Neural cell (in vitro differentiated cells): ENCODE measurements around the gene KCTD2. TPM values are rescaled to one million over a fixed set of nuclear protein-coding genes. Genes with fewer than 3 reads are reported as not detected.

Source experiments
- H2AFZ ChIP-seq: fragments of 200-600, 300-800 bp; sonication (generic), shearing (Covaris generic); 2 replicates; pipeline ENCODE4 v1.6.0; 2014; ENCODE audit warnings: low read depth, mild to moderate bottlenecking, antibody characterized with exemption, low read length, moderate library complexity
- H3F3A ChIP-seq: fragments of 200-600 bp; shearing (Covaris generic); 2 replicates; pipeline ENCODE4 v1.6.1; 2016; ENCODE audit warnings: mild to moderate bottlenecking, moderate library complexity, mixed read lengths, antibody characterized with exemption, low read length; ENCODE audit not compliant: insufficient read depth, poor library complexity, severe bottlenecking
- H3K27ac ChIP-seq: fragments of 200-600, 300-800 bp; sonication (generic), shearing (Covaris generic); 2 replicates; pipeline ENCODE4 v1.5.1; 2014; ENCODE audit warnings: mild to moderate bottlenecking, low read length, moderate library complexity
- H3K27me3 ChIP-seq: fragments of 300-800, 200-600 bp; sonication (generic), shearing (Covaris generic); 2 replicates; pipeline ENCODE4 v1.6.0; 2014; ENCODE audit warnings: mild to moderate bottlenecking, low read depth, low read length, moderate library complexity; ENCODE audit not compliant: insufficient read depth
- H3K36me3 ChIP-seq: fragments of 300-800, 200-600 bp; sonication (generic), shearing (Covaris generic); 2 replicates; pipeline ENCODE4 v1.5.1; 2014; ENCODE audit warnings: mild to moderate bottlenecking, antibody characterized with exemption, low read length, moderate library complexity; ENCODE audit not compliant: insufficient read depth
- H3K4me2 ChIP-seq: fragments of 300-800, 200-600 bp; sonication (generic), shearing (Covaris generic); 2 replicates; pipeline ENCODE4 v1.6.0; 2014; ENCODE audit warnings: mild to moderate bottlenecking, low read length
- H3K4me3 ChIP-seq: fragments of 300-800, 200-600 bp; sonication (generic), shearing (Covaris generic); 2 replicates; pipeline ENCODE4 v1.5.1; 2014; ENCODE audit warnings: mild to moderate bottlenecking, low read length, moderate library complexity
- H3K79me2 ChIP-seq: fragments of 200-600 bp; shearing (Covaris generic); replicated peaks from 2 replicates; pipeline ENCODE4 v1.6.0; 2014; ENCODE audit warnings: mild to moderate bottlenecking, low read length, moderate library complexity; ENCODE audit not compliant: insufficient read depth
- H3K9ac ChIP-seq: fragments of 300-800, 200-600 bp; sonication (generic), shearing (Covaris generic); 2 replicates; pipeline ENCODE4 v1.6.1; 2016; ENCODE audit warnings: mild to moderate bottlenecking, low read length, mixed read lengths
- H3K9me2 ChIP-seq: fragments of 200-600 bp; shearing (Covaris generic); 2 replicates; pipeline ENCODE4 v1.6.1; 2016; ENCODE audit warnings: mild to moderate bottlenecking, low read length, mixed read lengths; ENCODE audit not compliant: insufficient read depth
- H3K9me3 ChIP-seq: fragments of 200-600, 300-800 bp; sonication (generic), shearing (Covaris generic); 2 replicates; pipeline ENCODE4 v1.6.1; 2016; ENCODE audit warnings: mild to moderate bottlenecking, mixed run types, low read length, moderate library complexity, mixed read lengths
- H4K20me1 ChIP-seq: fragments of 200-600 bp; shearing (Covaris generic); 2 replicates; pipeline ENCODE4 v1.6.1; 2016; ENCODE audit warnings: mild to moderate bottlenecking, mixed run types; ENCODE audit not compliant: insufficient read depth
- EP300 ChIP-seq: fragments of 450-650 bp; conservative IDR thresholded peaks from 2 replicates; pipeline ENCODE4 v1.6.1; 2014; ENCODE audit warnings: antibody characterized with exemption, mild to moderate bottlenecking, moderate library complexity; ENCODE audit not compliant: poor library complexity, severe bottlenecking
- EZH2 ChIP-seq: fragments of 200-600, 300-800 bp; shearing (Covaris generic), sonication (generic); IDR thresholded peaks from 2 replicates; pipeline ENCODE4 v1.6.1; 2014; ENCODE audit warnings: antibody characterized with exemption, low read length, borderline replicate concordance, mild to moderate bottlenecking; ENCODE audit not compliant: insufficient read depth, poor library complexity, severe bottlenecking
- RAD21 ChIP-seq: fragments of 450-650 bp; conservative IDR thresholded peaks from 2 replicates; pipeline ENCODE4 v1.6.1; 2014; ENCODE audit warnings: antibody characterized with exemption, mild to moderate bottlenecking, moderate library complexity
- TAF1 ChIP-seq: IDR thresholded peaks from 2 replicates; pipeline ENCODE4 v1.6.1; 2012; ENCODE audit warnings: low read depth
- polyA plus RNA-seq: library from polyadenylated mRNA; depleted of rRNA; stranded (reverse); fragments of >200 nt; gene quantifications from 2 replicates; pipeline ENCODE4 v1.2.3, GENCODE V29; 2014
- TF ChIP-seq, protein P1 (sequence below): fragments of 450-650 bp; IDR thresholded peaks from 2 replicates; pipeline ENCODE4 v1.5.1; 2014; ENCODE audit warnings: antibody characterized with exemption, mild to moderate bottlenecking, moderate library complexity; ENCODE audit not compliant: poor library complexity, severe bottlenecking
- TF ChIP-seq, protein P2 (sequence below): IDR thresholded peaks from 2 replicates; pipeline ENCODE4 v1.6.1; 2012; ENCODE audit warnings: borderline replicate concordance

The KCTD2 gene
- polyA plus RNA-seq, 1 donor from 2014 or later = 32.8 TPM

DNA sequence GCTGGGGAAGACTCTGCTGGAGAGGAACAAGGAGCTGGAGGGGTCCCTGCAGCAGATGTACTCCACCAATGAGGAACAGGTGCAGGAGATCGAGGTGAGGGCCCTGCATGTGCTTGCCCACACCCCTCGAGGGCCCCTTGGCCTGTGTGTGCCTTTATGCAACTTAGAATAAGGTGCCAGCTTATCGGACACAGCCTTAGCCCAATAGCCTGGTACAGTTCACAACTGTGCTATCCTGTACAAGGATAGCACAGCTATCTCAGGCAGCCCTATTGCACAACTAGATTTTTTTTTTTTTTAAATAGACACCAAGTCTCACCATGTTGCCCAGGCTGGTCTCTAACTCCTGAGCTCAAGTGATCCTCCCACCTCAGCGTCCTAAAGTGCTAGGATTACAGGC is 47.5 kb upstream of the KCTD2 start:
- no peak overlapping the region for H3K4me3 ChIP-seq
- no peak overlapping the region for H3K9ac ChIP-seq
- no peak overlapping the region for H3K27ac ChIP-seq
- H3F3A ChIP-seq = no peaks in the 10 kb centered on the region
- no peaks in the 10 kb centered on the region for H4K20me1 ChIP-seq
- H3K79me2 ChIP-seq = no peaks in the 10 kb centered on the region
- H3K4me2 ChIP-seq = no peak overlapping the region
- no peaks in the 10 kb centered on the region for H3K27me3 ChIP-seq
- TF ChIP-seq, protein P1, sequence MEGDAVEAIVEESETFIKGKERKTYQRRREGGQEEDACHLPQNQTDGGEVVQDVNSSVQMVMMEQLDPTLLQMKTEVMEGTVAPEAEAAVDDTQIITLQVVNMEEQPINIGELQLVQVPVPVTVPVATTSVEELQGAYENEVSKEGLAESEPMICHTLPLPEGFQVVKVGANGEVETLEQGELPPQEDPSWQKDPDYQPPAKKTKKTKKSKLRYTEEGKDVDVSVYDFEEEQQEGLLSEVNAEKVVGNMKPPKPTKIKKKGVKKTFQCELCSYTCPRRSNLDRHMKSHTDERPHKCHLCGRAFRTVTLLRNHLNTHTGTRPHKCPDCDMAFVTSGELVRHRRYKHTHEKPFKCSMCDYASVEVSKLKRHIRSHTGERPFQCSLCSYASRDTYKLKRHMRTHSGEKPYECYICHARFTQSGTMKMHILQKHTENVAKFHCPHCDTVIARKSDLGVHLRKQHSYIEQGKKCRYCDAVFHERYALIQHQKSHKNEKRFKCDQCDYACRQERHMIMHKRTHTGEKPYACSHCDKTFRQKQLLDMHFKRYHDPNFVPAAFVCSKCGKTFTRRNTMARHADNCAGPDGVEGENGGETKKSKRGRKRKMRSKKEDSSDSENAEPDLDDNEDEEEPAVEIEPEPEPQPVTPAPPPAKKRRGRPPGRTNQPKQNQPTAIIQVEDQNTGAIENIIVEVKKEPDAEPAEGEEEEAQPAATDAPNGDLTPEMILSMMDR = no peak
- no peaks in the 10 kb centered on the region for H3K36me3 ChIP-seq
- H3K9me2 ChIP-seq = no peaks in the 10 kb centered on the region
- H3K9me3 ChIP-seq = no peaks in the 10 kb centered on the region
- H2AFZ ChIP-seq = no peak overlapping the region

DNA sequence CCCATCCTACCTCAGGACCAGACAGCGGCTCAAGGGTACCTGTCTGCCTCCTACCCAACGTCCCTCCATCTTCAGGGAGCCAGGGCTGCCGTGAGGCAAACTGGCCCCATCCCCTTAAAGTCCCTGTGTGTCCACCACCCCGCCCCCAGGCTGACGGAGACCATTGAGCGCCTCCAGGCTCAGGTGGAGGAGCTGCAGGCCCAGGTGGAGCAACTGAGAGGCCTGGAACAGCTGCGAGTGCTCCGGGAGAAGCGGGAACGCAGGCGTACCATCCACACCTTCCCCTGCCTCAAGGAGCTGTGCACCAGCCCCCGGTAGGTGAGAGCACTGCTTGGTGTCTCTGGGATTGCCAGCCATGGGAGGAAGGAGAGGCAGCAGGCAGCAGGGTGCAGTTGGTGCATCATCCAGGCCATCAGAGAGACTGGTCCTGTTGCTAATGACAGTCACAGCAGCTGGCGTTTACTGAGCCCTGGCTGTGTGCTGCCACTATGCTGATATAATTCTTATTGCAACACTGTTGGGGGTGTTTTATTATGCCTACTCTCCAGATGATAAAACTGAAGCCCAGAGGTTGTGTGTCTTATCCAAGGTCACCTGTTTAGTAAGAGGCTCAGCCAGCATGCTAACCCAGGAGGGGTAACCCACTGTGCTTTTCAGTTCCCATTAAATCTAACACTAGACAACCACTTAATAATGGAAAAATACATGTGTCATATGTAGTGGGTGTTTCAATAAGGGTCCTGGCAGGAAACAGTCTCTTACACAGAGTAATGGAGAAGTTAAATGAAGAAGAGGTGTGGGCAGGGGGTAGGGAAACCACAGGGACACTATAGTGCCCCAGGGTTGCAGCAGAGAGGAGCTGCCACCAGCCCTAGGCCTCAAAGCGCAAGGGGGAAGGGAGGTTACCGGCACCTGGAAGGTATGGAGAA is 44.8 kb upstream of the KCTD2 start:
- H3K9ac ChIP-seq = no peak overlapping the region
- no peaks in the 10 kb centered on the region for H3K27me3 ChIP-seq
- TF ChIP-seq, protein P1 = no peak
- TF ChIP-seq EZH2 (no peak), EP300 (no peak), TAF1 (no peak), RAD21 (no peak)
- TF ChIP-seq, protein P2, sequence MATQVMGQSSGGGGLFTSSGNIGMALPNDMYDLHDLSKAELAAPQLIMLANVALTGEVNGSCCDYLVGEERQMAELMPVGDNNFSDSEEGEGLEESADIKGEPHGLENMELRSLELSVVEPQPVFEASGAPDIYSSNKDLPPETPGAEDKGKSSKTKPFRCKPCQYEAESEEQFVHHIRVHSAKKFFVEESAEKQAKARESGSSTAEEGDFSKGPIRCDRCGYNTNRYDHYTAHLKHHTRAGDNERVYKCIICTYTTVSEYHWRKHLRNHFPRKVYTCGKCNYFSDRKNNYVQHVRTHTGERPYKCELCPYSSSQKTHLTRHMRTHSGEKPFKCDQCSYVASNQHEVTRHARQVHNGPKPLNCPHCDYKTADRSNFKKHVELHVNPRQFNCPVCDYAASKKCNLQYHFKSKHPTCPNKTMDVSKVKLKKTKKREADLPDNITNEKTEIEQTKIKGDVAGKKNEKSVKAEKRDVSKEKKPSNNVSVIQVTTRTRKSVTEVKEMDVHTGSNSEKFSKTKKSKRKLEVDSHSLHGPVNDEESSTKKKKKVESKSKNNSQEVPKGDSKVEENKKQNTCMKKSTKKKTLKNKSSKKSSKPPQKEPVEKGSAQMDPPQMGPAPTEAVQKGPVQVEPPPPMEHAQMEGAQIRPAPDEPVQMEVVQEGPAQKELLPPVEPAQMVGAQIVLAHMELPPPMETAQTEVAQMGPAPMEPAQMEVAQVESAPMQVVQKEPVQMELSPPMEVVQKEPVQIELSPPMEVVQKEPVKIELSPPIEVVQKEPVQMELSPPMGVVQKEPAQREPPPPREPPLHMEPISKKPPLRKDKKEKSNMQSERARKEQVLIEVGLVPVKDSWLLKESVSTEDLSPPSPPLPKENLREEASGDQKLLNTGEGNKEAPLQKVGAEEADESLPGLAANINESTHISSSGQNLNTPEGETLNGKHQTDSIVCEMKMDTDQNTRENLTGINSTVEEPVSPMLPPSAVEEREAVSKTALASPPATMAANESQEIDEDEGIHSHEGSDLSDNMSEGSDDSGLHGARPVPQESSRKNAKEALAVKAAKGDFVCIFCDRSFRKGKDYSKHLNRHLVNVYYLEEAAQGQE = no peak

More for the DNA sequence above, 44.8 kb upstream of the KCTD2 start:
- Histone ChIP-seq H4K20me1 (no peaks in the 10 kb centered on the region), H3K36me3 (no peaks in the 10 kb centered on the region), H3K27ac (no peak overlapping the region), H3K79me2 (no peaks in the 10 kb centered on the region), H2AFZ (no peak overlapping the region), H3K9me2 (no peaks in the 10 kb centered on the region), H3F3A (no peaks in the 10 kb centered on the region), H3K4me3 (no peak overlapping the region), H3K4me2 (no peak overlapping the region), H3K9me3 (no peaks in the 10 kb centered on the region)
